Loucy (cell line): Measurements from ENCODE around the gene ABCC4.
"Not testable (repeated sequence)": the region's sequence is repeated elsewhere in the genome, so short reads cannot be mapped to it uniquely, and the experiment has no call there.

Source experiments
- H2AFZ ChIP-seq: fragments of 200-600 bp; sonication (generic); 2 replicates; pipeline ENCODE4 v1.6.0; 2016; ENCODE audit warnings: antibody characterized with exemption, mild to moderate bottlenecking, low read length, moderate library complexity
- H3F3A ChIP-seq: fragments of 200-600 bp; 2 replicates; pipeline ENCODE4 v1.6.0; 2016; ENCODE audit warnings: antibody characterized with exemption, low read depth, mild to moderate bottlenecking
- H3K27me3 ChIP-seq: fragments of 200-600 bp; sonication (generic); 2 replicates; pipeline ENCODE4 v1.6.1; 2014; ENCODE audit warnings: low read length, mild to moderate bottlenecking; ENCODE audit not compliant: insufficient read depth, poor library complexity, severe bottlenecking
- H3K36me3 ChIP-seq: fragments of 200-600 bp; sonication (generic); 2 replicates; pipeline ENCODE4 v1.6.1; 2016; ENCODE audit warnings: low read length; ENCODE audit not compliant: insufficient read depth
- H3K4me1 ChIP-seq: fragments of 200-600 bp; sonication (generic); 2 replicates; pipeline ENCODE4 v1.5.1; 2014; ENCODE audit warnings: low read length, mild to moderate bottlenecking; ENCODE audit not compliant: insufficient read depth, poor library complexity, severe bottlenecking
- H3K4me2 ChIP-seq: fragments of 200-600 bp; sonication (generic); 2 replicates; pipeline ENCODE4 v1.6.0; 2014; ENCODE audit warnings: antibody characterized with exemption, low read length, low read depth, mild to moderate bottlenecking; ENCODE audit not compliant: poor library complexity, severe bottlenecking
- H3K4me3 ChIP-seq: fragments of 200-600 bp; sonication (generic); 2 replicates; pipeline ENCODE4 v1.5.1; 2014; ENCODE audit warnings: low read length, mild to moderate bottlenecking, mixed read lengths; ENCODE audit not compliant: poor library complexity, severe bottlenecking
- H3K79me2 ChIP-seq: fragments of 200-600 bp; sonication (generic); 2 replicates; pipeline ENCODE4 v1.6.1; 2014; ENCODE audit warnings: low read length; ENCODE audit not compliant: insufficient read depth
- H3K9ac ChIP-seq: fragments of 200-600 bp; sonication (generic); 2 replicates; pipeline ENCODE4 v1.6.0; 2014; ENCODE audit warnings: mild to moderate bottlenecking, low read depth, low read length, moderate library complexity; ENCODE audit not compliant: poor library complexity, severe bottlenecking
- H3K9me2 ChIP-seq: fragments of 200-600 bp; sonication (generic); replicated peaks from 2 replicates; pipeline ENCODE4 v1.6.1; 2016; ENCODE audit warnings: low read depth, low read length, mixed read lengths
- H3K9me3 ChIP-seq: fragments of 200-600 bp; sonication (generic); 2 replicates; pipeline ENCODE4 v1.6.1; 2014; ENCODE audit warnings: mild to moderate bottlenecking, antibody characterized with exemption, low read length, low read depth; ENCODE audit not compliant: insufficient read depth
- H4K20me1 ChIP-seq: fragments of 200-600 bp; sonication (generic); 2 replicates; pipeline ENCODE4 v1.6.0; 2014; ENCODE audit warnings: antibody characterized with exemption, low read length, mild to moderate bottlenecking; ENCODE audit not compliant: insufficient read depth, poor library complexity, severe bottlenecking
- CTCF ChIP-seq: fragments of 200-600 bp; sonication (generic); conservative IDR thresholded peaks from 2 replicates; pipeline ENCODE4 v1.5.1; 2014; ENCODE audit warnings: mild to moderate bottlenecking, antibody characterized with exemption, low read length
- EZH2phosphoT487 ChIP-seq: fragments of 200-600 bp; IDR thresholded peaks from 2 replicates; pipeline ENCODE4 v1.6.1; 2018; ENCODE audit warnings: antibody characterized with exemption, mild to moderate bottlenecking, moderate library complexity, borderline replicate concordance

ABCC4 gene

GRCh38 chr13:95296326-95296925, 4.8 kb downstream of the ABCC4 start:
- TF ChIP-seq CTCF (peak; percentile 85), EZH2phosphoT487 (no peak)
- H3K36me3 ChIP-seq: no peaks in the 10 kb centered on the region
- H3K9me3 ChIP-seq: no peaks in the 10 kb centered on the region
- H3K79me2 ChIP-seq: peaks cover 12% of the 10 kb centered on the region; the same call in 1 of the 2 replicates
- no peak overlapping the region for H3K4me3 ChIP-seq
- no peak overlapping the region for H2AFZ ChIP-seq
- H3K4me2 ChIP-seq: no peak overlapping the region
- H3F3A ChIP-seq: no peaks in the 10 kb centered on the region
- H3K9me2 ChIP-seq: no peaks in the 10 kb centered on the region
- H4K20me1 ChIP-seq: no peaks in the 10 kb centered on the region
- H3K27me3 ChIP-seq: no peaks in the 10 kb centered on the region
- H3K9ac ChIP-seq: no peak overlapping the region
- H3K4me1 ChIP-seq: peaks cover 14% of the 10 kb centered on the region

- H3K4me3 ChIP-seq: no peak overlapping the region
- H3K9me2 ChIP-seq: no peaks in the 10 kb centered on the region
- H3K4me1 ChIP-seq: peaks cover 9% of the 10 kb centered on the region
- H3K36me3 ChIP-seq: no peaks in the 10 kb centered on the region
- H3K4me2 ChIP-seq: no peak overlapping the region
- H3F3A ChIP-seq: no peaks in the 10 kb centered on the region
- peaks cover 6% of the 10 kb centered on the region; the same call in 1 of the 2 replicates for H3K79me2 ChIP-seq
- no peak for TF ChIP-seq CTCF
- no peak for TF ChIP-seq EZH2phosphoT487
- no peak overlapping the region for H3K9ac ChIP-seq
- no peaks in the 10 kb centered on the region for H3K9me3 ChIP-seq
- no peaks in the 10 kb centered on the region for H3K27me3 ChIP-seq
- H2AFZ ChIP-seq: no peak overlapping the region
- H4K20me1 ChIP-seq: no peaks in the 10 kb centered on the region
Observed at GRCh38 chr13:95295026-95295425, 6.2 kb downstream of the ABCC4 start.

- H3K4me1 ChIP-seq: no peaks in the 10 kb centered on the region
Observed at GRCh38 chr13:95292622-95293021, 8.6 kb downstream of the ABCC4 start.

GRCh38 chr13:95289901-95290300, 11.3 kb downstream of the ABCC4 start:
- not testable (repeated sequence) for H3F3A ChIP-seq, H3K4me3 ChIP-seq, H3K36me3 ChIP-seq, H3K9me2 ChIP-seq, H3K79me2 ChIP-seq, H3K9ac ChIP-seq, H3K9me3 ChIP-seq, H3K4me2 ChIP-seq, H3K27me3 ChIP-seq, H3K4me1 ChIP-seq, H4K20me1 ChIP-seq, H2AFZ ChIP-seq

More at GRCh38 chr13:95292622-95293021, 8.6 kb downstream of the ABCC4 start:
- H3K4me2 ChIP-seq: no peak overlapping the region
- H3K4me3 ChIP-seq: no peak overlapping the region
- no peaks in the 10 kb centered on the region for H3K36me3 ChIP-seq
- no peaks in the 10 kb centered on the region for H3K9me2 ChIP-seq
- no peaks in the 10 kb centered on the region for H3K9me3 ChIP-seq
- TF ChIP-seq CTCF: no peak
- TF ChIP-seq EZH2phosphoT487: no peak
- no peaks in the 10 kb centered on the region for H3F3A ChIP-seq
- H2AFZ ChIP-seq: no peak overlapping the region
- H3K79me2 ChIP-seq: no peaks in the 10 kb centered on the region
- H3K9ac ChIP-seq: no peak overlapping the region
- H4K20me1 ChIP-seq: no peaks in the 10 kb centered on the region
- H3K27me3 ChIP-seq: no peaks in the 10 kb centered on the region
